ENCODE measurements around the gene ATP8B4. TPM values are rescaled to one million over a fixed set of nuclear protein-coding genes. Genes with fewer than 3 reads are reported as not detected.

Gene ATP8B4
- total and polyA plus RNA-seq, 2 donors (not counting 3 experiments of a cell fraction or from before 2014, with no cell fraction given): not detected

DNA sequence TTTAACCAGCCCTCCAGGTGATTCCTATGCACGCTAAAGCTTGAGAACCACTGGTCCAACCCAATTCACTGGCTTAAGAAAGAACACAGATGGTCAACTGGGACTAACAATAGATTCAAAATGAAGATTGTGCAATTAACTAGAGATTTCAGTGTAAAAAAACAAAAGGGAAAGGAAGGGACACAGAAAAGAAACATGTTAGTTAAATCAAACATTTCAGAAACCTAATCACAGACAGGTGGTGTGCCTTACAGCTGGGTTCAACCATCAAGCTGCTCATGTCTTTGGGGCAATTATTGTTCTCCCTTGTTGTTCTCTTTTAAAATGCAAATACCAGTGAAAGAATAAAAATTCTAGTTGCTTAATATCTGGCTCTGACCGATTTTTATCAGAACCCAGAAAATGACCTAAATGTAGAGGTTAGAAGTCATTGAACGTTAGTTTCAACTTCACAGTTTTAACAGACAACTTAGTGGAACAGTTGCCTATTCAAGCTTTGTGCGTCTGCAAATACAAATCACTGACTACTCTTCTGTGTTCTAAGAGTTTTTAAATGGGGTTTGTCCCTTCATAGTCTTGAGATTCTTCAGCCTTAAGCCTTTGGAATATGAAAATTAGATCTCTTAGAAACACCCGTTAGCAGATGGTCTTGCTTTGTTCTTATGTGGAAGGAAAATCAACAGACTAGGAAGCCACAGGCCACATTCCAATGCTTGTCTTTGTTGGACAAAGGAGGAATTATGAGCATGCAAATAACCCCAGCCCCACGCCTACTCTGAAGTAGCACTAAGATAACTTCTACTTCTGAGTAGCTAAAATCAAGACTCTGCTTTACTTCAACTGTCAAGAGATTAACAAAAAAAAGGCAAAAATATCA is 223.4 kb downstream of the ATP8B4 start:
- no peak overlapping the region for H3K4me3 ChIP-seq (replicated peaks in 1 of 3; ENCODE audit: insufficient read depth in 1 of 3, low read depth in 1 of 3, low read length in 3 of 3)
- H3K36me3 ChIP-seq (ENCODE audit: control insufficient read depth in 2 of 2, extremely low read depth in 1 of 2, insufficient read depth in 2 of 2, low read length in 2 of 2): no peaks in the 10 kb centered on the region
- no peak for DNase-seq (ENCODE audit: low read depth, low spot score)
- ChIA-PET CTCF (no interaction called here), POLR2A (no interaction called here)
- no peaks in the 10 kb centered on the region for H3K79me2 ChIP-seq (ENCODE audit: control insufficient read depth, insufficient read depth, low read length)
- no peaks in the 10 kb centered on the region for H3K4me1 ChIP-seq (ENCODE audit: control insufficient read depth, extremely low read depth, insufficient read depth, low read length)
- H3K9me1 ChIP-seq (replicated peaks; ENCODE audit: control insufficient read depth, extremely low read depth, insufficient read depth, low read length): no peaks in the 10 kb centered on the region
- H3K27me3 ChIP-seq (ENCODE audit: control insufficient read depth in 2 of 2, insufficient read depth in 2 of 2, low read length in 2 of 2): no peaks in the 10 kb centered on the region
- H3K9ac ChIP-seq (replicated peaks; ENCODE audit: extremely low read depth, insufficient read depth, low read length): no peak overlapping the region
- H4K20me1 ChIP-seq (replicated peaks; ENCODE audit: control insufficient read depth, extremely low read depth, insufficient read depth, low read length): no peaks in the 10 kb centered on the region
- H3K9me3 ChIP-seq (replicated peaks; ENCODE audit: control insufficient read depth, insufficient read depth, low read length): no peaks in the 10 kb centered on the region
- intact Hi-C loops (cut with micrococcal nuclease): no loop called here
- FAIRE-seq: no peak
- TF ChIP-seq, protein P1, sequence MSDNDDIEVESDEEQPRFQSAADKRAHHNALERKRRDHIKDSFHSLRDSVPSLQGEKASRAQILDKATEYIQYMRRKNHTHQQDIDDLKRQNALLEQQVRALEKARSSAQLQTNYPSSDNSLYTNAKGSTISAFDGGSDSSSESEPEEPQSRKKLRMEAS (IDR thresholded peaks at IDR 0.05; ENCODE audit: insufficient read depth, insufficient read length): no peak
- no peak for TF ChIP-seq POLR2A (IDR thresholded peaks at IDR 0.05; ENCODE audit: low read depth, low read length)
- no peak for TF ChIP-seq GATA2 (IDR thresholded peaks at IDR 0.05; ENCODE audit: insufficient read depth, insufficient read length, low read depth, low read length)
- no peak for TF ChIP-seq EZH2 (IDR thresholded peaks at IDR 0.05; ENCODE audit: borderline replicate concordance, low read depth, low read length, severe bottlenecking)
- TF ChIP-seq, protein P2, sequence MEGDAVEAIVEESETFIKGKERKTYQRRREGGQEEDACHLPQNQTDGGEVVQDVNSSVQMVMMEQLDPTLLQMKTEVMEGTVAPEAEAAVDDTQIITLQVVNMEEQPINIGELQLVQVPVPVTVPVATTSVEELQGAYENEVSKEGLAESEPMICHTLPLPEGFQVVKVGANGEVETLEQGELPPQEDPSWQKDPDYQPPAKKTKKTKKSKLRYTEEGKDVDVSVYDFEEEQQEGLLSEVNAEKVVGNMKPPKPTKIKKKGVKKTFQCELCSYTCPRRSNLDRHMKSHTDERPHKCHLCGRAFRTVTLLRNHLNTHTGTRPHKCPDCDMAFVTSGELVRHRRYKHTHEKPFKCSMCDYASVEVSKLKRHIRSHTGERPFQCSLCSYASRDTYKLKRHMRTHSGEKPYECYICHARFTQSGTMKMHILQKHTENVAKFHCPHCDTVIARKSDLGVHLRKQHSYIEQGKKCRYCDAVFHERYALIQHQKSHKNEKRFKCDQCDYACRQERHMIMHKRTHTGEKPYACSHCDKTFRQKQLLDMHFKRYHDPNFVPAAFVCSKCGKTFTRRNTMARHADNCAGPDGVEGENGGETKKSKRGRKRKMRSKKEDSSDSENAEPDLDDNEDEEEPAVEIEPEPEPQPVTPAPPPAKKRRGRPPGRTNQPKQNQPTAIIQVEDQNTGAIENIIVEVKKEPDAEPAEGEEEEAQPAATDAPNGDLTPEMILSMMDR (IDR thresholded peaks at IDR 0.05; ENCODE audit: extremely low read depth in 1 of 2, insufficient read depth in 1 of 2, low read depth in 1 of 2, low read length in 2 of 2): no peak
- TF ChIP-seq FOS (IDR thresholded peaks at IDR 0.05; ENCODE audit: borderline replicate concordance, insufficient read depth, low read length): no peak
- TF ChIP-seq JUN (IDR thresholded peaks at IDR 0.05; ENCODE audit: borderline replicate concordance, insufficient read depth, insufficient read length, low read depth): no peak
- no peak for TF ChIP-seq MYC (IDR thresholded peaks at IDR 0.05; ENCODE audit: low read depth, low read length)
- TF ChIP-seq POLR2AphosphoS5 (IDR thresholded peaks at IDR 0.05; ENCODE audit: insufficient read depth, low read depth, low read length): no peak
- dilution Hi-C loops (cut with MboI; ENCODE audit: extremely low pct_ligation_motif_present, low sequenced_read_pairs): no loop called here
- no peak overlapping the region for H3K4me2 ChIP-seq (ENCODE audit: insufficient read depth, low read length)
- no TSS peak for BruUV-seq (replicated peaks)
- H2AFZ ChIP-seq (ENCODE audit: low read depth, low read length): no peak overlapping the region
- no peak overlapping the region for H3K27ac ChIP-seq (ENCODE audit: insufficient read depth, low read depth, low read length)

Measured in endothelial cell of umbilical vein (primary cell).